ENCODE data around the gene ID2. TPM values are rescaled to one million over a fixed set of nuclear protein-coding genes. Genes with fewer than 3 reads are reported as not detected.
A peak's percentile ranks its signal among the peaks of the same experiment; 100 is the strongest.

Gene ID2, protein sequence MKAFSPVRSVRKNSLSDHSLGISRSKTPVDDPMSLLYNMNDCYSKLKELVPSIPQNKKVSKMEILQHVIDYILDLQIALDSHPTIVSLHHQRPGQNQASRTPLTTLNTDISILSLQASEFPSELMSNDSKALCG
- 100 to 1,000 TPM; 185 to 209 (median 191) TPM for total RNA-seq
- 528 TPM for total RNA-seq (2013)

- DNase-seq (peak; percentile 99 to 100), ATAC-seq (peak; percentile 75 to 88 (median 77))
- H3K4me3 Mint-ChIP-seq, result peak within 1 kb of the TSS; percentile 99
- H3K27me3 Mint-ChIP-seq (ENCODE audit: low read depth in 2 of 2), result peaks cover 0 to 8% of the 10 kb centered on the region in 2 donors
- Histone ChIP-seq H3K27me3 (ENCODE audit: control insufficient read depth, insufficient read depth, low read length) (peaks cover 6% of the 10 kb centered on the region), H3K4me3 (ENCODE audit: low read length) (peak within 1 kb of the TSS; percentile 80), H3K27ac (ENCODE audit: low read length) (peak within 1 kb of the TSS; percentile 48), H3K4me1 (ENCODE audit: control insufficient read depth, insufficient read depth, low read length) (peaks cover 37% of the 10 kb centered on the region), H3K36me3 (ENCODE audit: control insufficient read depth, insufficient read depth, low read length) (peaks cover 2% of the 10 kb centered on the region), H3K9me3 (ENCODE audit: control insufficient read depth, insufficient read depth, low read length) (no peaks in the 10 kb centered on the region)
- intact Hi-C loops (cut with micrococcal nuclease), result loop anchor here (1.0 to 10.0 kb wide), 9 partner anchors 140 to 1252 kb away; no protein-coding TSS in a partner anchor
- H3K27ac Mint-ChIP-seq, result peak within 1 kb of the TSS; percentile 97 to 98
- under 1% methylated on average over 65 of the region's 70 CpGs for WGBS (ENCODE audit: insufficient coverage)
- H3K9me3 Mint-ChIP-seq, result no peaks in the 10 kb centered on the region
- peaks cover 20% of the 10 kb centered on the region for H3K36me3 Mint-ChIP-seq
- TF ChIP-seq CTCF (IDR thresholded peaks at IDR 0.05), result no peak
- peaks cover 59 to 69% of the 10 kb centered on the region in 2 donors for H3K4me1 Mint-ChIP-seq
Measured at GRCh38 chr2:8681786-8682692, at the start of gene ID2. Gene ID2 (plus strand): TSS chr2:8682056. CDS start chr2:8682166, 110 bp downstream.

DNA sequence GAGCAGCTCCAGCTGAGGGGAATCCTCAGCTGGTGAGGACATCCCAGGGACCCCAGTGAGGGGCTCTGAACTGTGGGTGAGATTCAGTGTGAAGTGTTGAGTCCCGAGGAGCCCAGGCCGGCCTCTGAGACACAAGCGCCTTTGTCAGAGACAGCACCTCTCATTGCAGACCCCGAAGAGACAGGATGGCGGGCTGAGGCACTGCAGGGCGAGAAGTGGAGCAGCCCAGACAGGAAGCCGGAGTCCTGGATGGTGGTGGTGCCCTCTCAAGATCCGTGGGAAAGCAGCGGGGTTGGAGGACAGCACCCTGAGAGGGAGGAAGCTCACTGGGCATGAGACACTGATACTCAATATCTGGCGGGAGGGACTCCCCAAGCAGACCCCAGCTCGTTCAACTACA lies 49.1 kb upstream of the ID2 start:
- ATAC-seq, result no peak
- Histone ChIP-seq H3K9me3 (ENCODE audit: control insufficient read depth, insufficient read depth, low read length) (no peaks in the 10 kb centered on the region), H3K4me1 (ENCODE audit: control insufficient read depth, insufficient read depth, low read length) (peaks cover 4% of the 10 kb centered on the region), H3K27me3 (ENCODE audit: control insufficient read depth, insufficient read depth, low read length) (no peaks in the 10 kb centered on the region), H3K27ac (ENCODE audit: low read length) (no peak overlapping the region), H3K4me3 (ENCODE audit: low read length) (no peak overlapping the region), H3K36me3 (ENCODE audit: control insufficient read depth, insufficient read depth, low read length) (no peaks in the 10 kb centered on the region)
- Mint-ChIP-seq H3K4me3 (no peak overlapping the region), H3K9me3 (no peaks in the 10 kb centered on the region), H3K27ac (no peak overlapping the region), H3K27me3 (ENCODE audit: low read depth in 2 of 2) (peaks cover 0 to 8% of the 10 kb centered on the region in 2 donors), H3K4me1 (no peaks in the 10 kb centered on the region), H3K36me3 (no peaks in the 10 kb centered on the region)
- DNase-seq, result no peak
- TF ChIP-seq CTCF (IDR thresholded peaks at IDR 0.05), result no peak
- 82% methylated on average over 11 of the region's 11 CpGs for WGBS (ENCODE audit: insufficient coverage)
- intact Hi-C loops (cut with micrococcal nuclease), result no loop called here

- 83% methylated on average over 7 of the region's 7 CpGs for WGBS (ENCODE audit: insufficient coverage)
- Mint-ChIP-seq H3K27me3 (ENCODE audit: low read depth in 2 of 2) (peaks cover 0 to 8% of the 10 kb centered on the region in 2 donors), H3K9me3 (no peaks in the 10 kb centered on the region), H3K27ac (no peak overlapping the region), H3K4me3 (no peak overlapping the region), H3K36me3 (no peaks in the 10 kb centered on the region), H3K4me1 (no peaks in the 10 kb centered on the region)
- ATAC-seq (no peak), DNase-seq (no peak)
- Histone ChIP-seq H3K27me3 (ENCODE audit: control insufficient read depth, insufficient read depth, low read length) (no peaks in the 10 kb centered on the region), H3K36me3 (ENCODE audit: control insufficient read depth, insufficient read depth, low read length) (no peaks in the 10 kb centered on the region), H3K4me1 (ENCODE audit: control insufficient read depth, insufficient read depth, low read length) (peaks cover 4% of the 10 kb centered on the region), H3K27ac (ENCODE audit: low read length) (no peak overlapping the region), H3K9me3 (ENCODE audit: control insufficient read depth, insufficient read depth, low read length) (no peaks in the 10 kb centered on the region), H3K4me3 (ENCODE audit: low read length) (no peak overlapping the region)
- no peak for TF ChIP-seq CTCF (IDR thresholded peaks at IDR 0.05)
- intact Hi-C loops (cut with micrococcal nuclease), result no loop called here
Measured at GRCh38 chr2:8633186-8633734, 48.6 kb upstream of the ID2 start.
